ACC112 (cell line): ENCODE measurements around the gene SLC15A3.

Source experiments
- H2AFZ ChIP-seq: fragments of 200-600 bp; sonication (generic); one replicate; pipeline ENCODE4 v1.6.0; 2017; ENCODE audit warnings: antibody characterized with exemption, low read length; ENCODE audit not compliant: unreplicated experiment
- H3K27ac ChIP-seq: fragments of 200-600 bp; sonication (generic); 2 replicates; pipeline ENCODE4 v1.5.1; 2014; ENCODE audit warnings: low read depth, mild to moderate bottlenecking, antibody characterized with exemption, low read length, moderate library complexity
- H3K27me3 ChIP-seq: fragments of 200-600 bp; sonication (generic); 2 replicates; pipeline ENCODE4 v1.6.1; 2014; ENCODE audit warnings: mild to moderate bottlenecking, antibody characterized with exemption, low read length, moderate library complexity, mixed read lengths; ENCODE audit not compliant: insufficient read depth
- H3K36me3 ChIP-seq: fragments of 200-600 bp; sonication (generic); 2 replicates; pipeline ENCODE4 v1.6.1; 2016; ENCODE audit warnings: mild to moderate bottlenecking, antibody characterized with exemption, low read length, moderate library complexity, mixed read lengths; ENCODE audit not compliant: insufficient read depth
- H3K4me1 ChIP-seq: fragments of 200-600 bp; sonication (generic); one replicate; pipeline ENCODE4 v1.6.1; 2016; ENCODE audit warnings: low read length, mixed read lengths; ENCODE audit not compliant: insufficient read depth, unreplicated experiment, control insufficient read depth
- H3K4me3 ChIP-seq: fragments of 200-600 bp; sonication (generic); 2 replicates; pipeline ENCODE4 v1.5.1; 2014; ENCODE audit warnings: mild to moderate bottlenecking, low read depth, low read length
- H3K79me2 ChIP-seq: fragments of 200-600 bp; sonication (generic); one replicate; pipeline ENCODE4 v1.6.0; 2016; ENCODE audit warnings: low read length; ENCODE audit not compliant: control insufficient read depth, unreplicated experiment, insufficient read depth

The SLC15A3 gene

DNA sequence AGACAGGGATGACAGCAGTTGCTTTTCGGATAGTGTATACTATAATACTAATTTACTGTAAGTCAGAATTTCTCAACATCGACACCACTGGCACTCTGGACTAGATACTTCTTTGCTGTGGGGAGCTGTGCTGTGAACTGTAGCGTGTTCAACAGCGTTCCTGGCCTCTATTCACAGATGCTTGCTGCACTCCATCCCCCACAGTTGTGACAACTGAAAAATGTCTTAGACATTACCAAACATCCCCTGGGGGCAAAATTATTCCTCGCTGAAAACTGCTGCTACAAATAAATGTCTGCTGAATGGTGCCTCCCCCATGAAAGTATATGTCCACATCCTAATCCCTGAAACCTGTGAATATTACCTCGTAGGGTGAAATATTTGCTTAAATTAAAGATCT is 7.5 kb upstream of the SLC15A3 start:
- Histone ChIP-seq H3K27me3 (peaks cover 19% of the 10 kb centered on the region), H3K27ac (no peak overlapping the region), H3K4me1 (peaks cover 22% of the 10 kb centered on the region), H3K36me3 (no peaks in the 10 kb centered on the region), H3K4me3 (no peak overlapping the region), H2AFZ (no peak overlapping the region), H3K79me2 (no peaks in the 10 kb centered on the region)

DNA sequence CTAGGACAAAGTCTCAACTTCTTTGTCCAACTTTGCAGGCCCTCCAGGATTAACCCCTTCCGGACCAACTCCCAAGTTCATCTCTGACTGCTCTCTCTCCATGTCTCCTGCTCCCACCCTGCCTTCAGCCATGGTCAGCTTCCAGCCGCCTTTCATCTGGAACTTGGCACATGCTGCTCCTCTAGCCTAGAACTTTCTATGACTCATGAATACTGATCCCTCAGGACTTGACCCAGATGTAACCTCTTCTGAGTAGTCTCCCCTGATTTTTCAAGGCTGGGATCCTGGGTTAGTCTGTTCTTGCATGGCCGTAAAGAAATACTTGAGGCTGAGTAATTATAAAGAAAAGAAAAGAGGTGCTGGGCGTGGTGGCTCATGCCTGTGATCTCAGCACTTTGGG is 5.2 kb upstream of the SLC15A3 start:
- Histone ChIP-seq H3K36me3 (no peaks in the 10 kb centered on the region), H2AFZ (no peak overlapping the region), H3K4me3 (no peak overlapping the region), H3K4me1 (peaks cover 22% of the 10 kb centered on the region), H3K27me3 (peaks cover 13% of the 10 kb centered on the region; the same call in 1 of the 2 replicates), H3K79me2 (no peaks in the 10 kb centered on the region), H3K27ac (peak overlapping the region; percentile 3; the same call in 1 of the 2 replicates)

GRCh38 chr11:60955571-60955970 is 3.6 kb upstream of the SLC15A3 start:
- Histone ChIP-seq H3K36me3 (no peaks in the 10 kb centered on the region), H3K4me1 (peaks cover 22% of the 10 kb centered on the region), H3K27me3 (0 out of 2 replicates have a peak, but pooled peaks cover under 1% of the 10 kb centered on the region), H3K27ac (no peak overlapping the region), H3K79me2 (peaks cover 10% of the 10 kb centered on the region), H3K4me3 (no peak overlapping the region), H2AFZ (no peak overlapping the region)

GRCh38 chr11:60954421-60954820 is 2.4 kb upstream of the SLC15A3 start:
- Histone ChIP-seq H3K4me1 (peaks cover 25% of the 10 kb centered on the region), H2AFZ (no peak overlapping the region), H3K27me3 (no peaks in the 10 kb centered on the region), H3K4me3 (no peak overlapping the region), H3K27ac (no peak overlapping the region), H3K79me2 (peaks cover 11% of the 10 kb centered on the region), H3K36me3 (no peaks in the 10 kb centered on the region)

DNA sequence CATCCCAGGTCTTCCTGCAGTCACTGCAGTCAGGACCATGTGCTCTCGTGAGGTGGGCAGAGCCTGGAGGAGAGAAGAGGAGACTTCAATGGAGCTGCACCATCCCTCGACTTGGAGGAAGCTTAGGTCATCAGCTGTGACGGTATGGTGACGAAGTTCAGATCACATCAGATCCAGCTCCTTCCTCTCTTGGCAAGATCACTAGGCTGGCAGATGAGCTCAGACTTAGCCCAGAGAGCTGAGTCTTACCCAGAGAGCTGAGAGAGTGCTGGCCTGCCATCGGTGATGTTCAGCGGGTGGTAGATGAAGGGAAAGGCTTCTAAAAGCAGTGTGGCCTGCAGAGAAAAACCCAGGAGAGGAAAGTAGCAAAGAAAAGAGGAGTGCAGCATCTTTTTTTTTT is 1.8 kb upstream of the SLC15A3 start:
- Histone ChIP-seq H3K4me3 (no peak overlapping the region), H3K36me3 (no peaks in the 10 kb centered on the region), H2AFZ (no peak overlapping the region), H3K79me2 (peaks cover 13% of the 10 kb centered on the region), H3K27ac (no peak overlapping the region), H3K4me1 (peaks cover 25% of the 10 kb centered on the region), H3K27me3 (no peaks in the 10 kb centered on the region)

DNA sequence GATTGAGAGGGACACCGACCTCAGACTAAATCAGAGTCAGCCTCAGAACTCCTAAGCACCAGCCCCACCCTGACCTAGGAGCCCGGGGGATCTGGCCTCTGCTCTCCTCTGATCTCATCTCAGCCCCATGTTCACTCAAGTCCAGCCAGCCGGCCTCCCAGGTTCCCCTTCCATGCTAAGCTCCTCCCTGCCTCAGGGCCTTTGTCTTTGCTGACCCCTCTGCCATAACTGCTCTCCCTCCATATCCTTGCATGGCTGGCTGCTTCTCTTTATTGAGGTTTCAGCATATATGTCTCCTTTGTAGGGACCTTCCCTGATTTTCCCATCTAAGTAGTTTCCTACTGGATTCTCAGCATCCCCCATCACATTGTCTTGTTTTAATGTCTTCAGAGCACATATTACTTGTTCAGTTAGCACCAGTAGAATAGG is 780 bp upstream of the SLC15A3 start:
- Histone ChIP-seq H3K36me3 (no peaks in the 10 kb centered on the region), H2AFZ (peak overlapping the region; percentile 73), H3K4me3 (peak overlapping the region; percentile 77), H3K4me1 (peaks cover 16% of the 10 kb centered on the region), H3K27ac (peak overlapping the region; percentile 63), H3K79me2 (peaks cover 18% of the 10 kb centered on the region), H3K27me3 (no peaks in the 10 kb centered on the region)

- Histone ChIP-seq H3K27ac (peak overlapping the region; percentile 63), H3K4me1 (peaks cover 4% of the 10 kb centered on the region), H3K36me3 (no peaks in the 10 kb centered on the region), H3K79me2 (peaks cover 18% of the 10 kb centered on the region), H3K27me3 (no peaks in the 10 kb centered on the region), H2AFZ (peak overlapping the region; percentile 53), H3K4me3 (peak overlapping the region; percentile 77)
These were observed 421 bp downstream of the SLC15A3 start for GRCh38 chr11:60951606-60951903.

GRCh38 chr11:60950933-60951605 is 907 bp downstream of the SLC15A3 start:
- Histone ChIP-seq H3K79me2 (peaks cover 23% of the 10 kb centered on the region), H3K36me3 (no peaks in the 10 kb centered on the region), H3K27me3 (no peaks in the 10 kb centered on the region), H3K4me1 (peaks cover 3% of the 10 kb centered on the region), H3K4me3 (peak overlapping the region; percentile 77), H2AFZ (peak overlapping the region; percentile 53), H3K27ac (peak overlapping the region; percentile 63)

- Histone ChIP-seq H3K4me1 (peaks cover 3% of the 10 kb centered on the region), H3K27ac (no peak overlapping the region)
These were observed 2.0 kb downstream of the SLC15A3 start for GRCh38 chr11:60950024-60950423.

GRCh38 chr11:60948250-60948649 is 3.7 kb downstream of the SLC15A3 start:
- H3K36me3 ChIP-seq, result peaks cover 15% of the 10 kb centered on the region
- no peak overlapping the region for H3K4me3 ChIP-seq
- no peak overlapping the region for H2AFZ ChIP-seq
- H3K4me1 ChIP-seq, result peaks cover 3% of the 10 kb centered on the region
- no peak overlapping the region for H3K27ac ChIP-seq
- H3K27me3 ChIP-seq, result no peaks in the 10 kb centered on the region
- H3K79me2 ChIP-seq, result peaks cover 30% of the 10 kb centered on the region

More at GRCh38 chr11:60950024-60950423, 2.0 kb downstream of the SLC15A3 start:
- Histone ChIP-seq H3K36me3 (peaks cover 8% of the 10 kb centered on the region), H2AFZ (no peak overlapping the region), H3K27me3 (no peaks in the 10 kb centered on the region), H3K79me2 (peaks cover 28% of the 10 kb centered on the region), H3K4me3 (peak overlapping the region; percentile 77)

DNA sequence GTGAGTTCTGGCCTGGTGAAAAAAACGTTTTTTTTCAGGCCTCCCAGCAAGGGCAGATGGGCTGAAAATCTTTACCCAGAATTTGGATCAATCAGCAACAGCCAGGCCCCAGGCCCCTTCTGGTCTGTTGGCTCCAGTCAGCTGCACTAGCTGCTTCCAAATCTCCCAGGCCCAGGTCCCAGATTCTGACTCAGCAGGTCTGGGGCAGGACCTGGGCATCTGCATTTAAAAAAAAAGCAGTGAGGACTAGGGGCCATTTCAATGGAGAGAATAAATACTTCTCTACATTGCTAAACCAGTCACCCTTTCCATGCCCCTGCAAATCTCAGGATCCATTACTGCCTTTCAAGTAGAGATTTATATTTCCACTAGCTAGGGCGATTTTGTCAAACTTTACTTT is 4.3 kb downstream of the SLC15A3 start:
- Histone ChIP-seq H3K79me2 (peaks cover 30% of the 10 kb centered on the region), H3K4me3 (no peak overlapping the region), H3K36me3 (peaks cover 15% of the 10 kb centered on the region), H2AFZ (no peak overlapping the region), H3K4me1 (peaks cover 3% of the 10 kb centered on the region), H3K27ac (no peak overlapping the region), H3K27me3 (no peaks in the 10 kb centered on the region)
